Measurements from ENCODE around the gene VSIG8. TPM values are rescaled to one million over a fixed set of nuclear protein-coding genes. Genes with fewer than 3 reads are reported as not detected.
A peak's percentile ranks its signal among the peaks of the same experiment; 100 is the strongest.

VSIG8 gene
- total and polyA plus RNA-seq, 2 of the 4 experiments (the other 2 are of a cell fraction) = not detected

GRCh38 chr1:159879136-159879535, 16.7 kb upstream of the VSIG8 start:
- Histone ChIP-seq H4K91ac (ENCODE audit: insufficient read depth, low read depth, low read length) (no peak overlapping the region), H4K8ac (ENCODE audit: low read depth in 2 of 2, low read length in 2 of 2) (no peak overlapping the region), H4K5ac (ENCODE audit: low read depth, low read length) (no peak overlapping the region), H3K36me3 (ENCODE audit: control insufficient read depth, insufficient read depth, low read length) (no peaks in the 10 kb centered on the region), H3K27ac (ENCODE audit: insufficient read depth, low read length) (no peak overlapping the region), H2AK9ac (replicated peaks; ENCODE audit: low read depth, low read length, poor library complexity) (no peak overlapping the region), H3K23ac (ENCODE audit: low read depth, low read length) (no peak overlapping the region), H3K79me1 (ENCODE audit: low read depth in 1 of 2, low read length in 2 of 2) (no peaks in the 10 kb centered on the region), H3K9me3 (ENCODE audit: control insufficient read depth, insufficient read depth, low read length) (no peaks in the 10 kb centered on the region), H3K56ac (ENCODE audit: extremely low read depth, insufficient read depth, low read length) (no peak overlapping the region), H3K4me2 (ENCODE audit: low read depth, low read length) (no peak overlapping the region), H2BK120ac (ENCODE audit: low read depth, low read length) (no peak overlapping the region), H3K9me1 (ENCODE audit: insufficient read depth, low read length) (peaks cover 18% of the 10 kb centered on the region), H3K4ac (ENCODE audit: low read depth, low read length) (no peak overlapping the region), H2BK15ac (ENCODE audit: low read depth, low read length) (no peak overlapping the region), H2AFZ (replicated peaks; ENCODE audit: low read length, poor library complexity) (no peak overlapping the region), H3K14ac (replicated peaks; ENCODE audit: low read depth, low read length) (no peak overlapping the region), H3K18ac (ENCODE audit: low read depth, low read length) (no peak overlapping the region), H2AK5ac (ENCODE audit: low read depth, low read length) (peak overlapping the region; percentile 51; the same call in 1 of the 2 replicates), H3K4me3 (ENCODE audit: insufficient read depth, low read depth, low read length) (no peak overlapping the region), H2BK20ac (ENCODE audit: low read depth, low read length) (no peak overlapping the region), H3K4me1 (ENCODE audit: control insufficient read depth, insufficient read depth, low read length) (peaks cover 15% of the 10 kb centered on the region), H3K27me3 (ENCODE audit: control insufficient read depth, insufficient read depth, low read length) (no peaks in the 10 kb centered on the region), H2BK5ac (ENCODE audit: low read depth, low read length, poor library complexity, severe bottlenecking) (no peak overlapping the region), H4K20me1 (ENCODE audit: insufficient read depth, low read length) (no peaks in the 10 kb centered on the region), H3K9ac (ENCODE audit: low read depth, low read length) (no peak overlapping the region)
- in situ Hi-C loops (cut with MboI; ENCODE audit: low sequenced_read_pairs) (loop anchor here (25.0 kb wide), 1 partner anchor 667 kb away; the partner anchor contains the start of gene ACKR1), dilution Hi-C loops (cut with HindIII; ENCODE audit: low sequenced_read_pairs, unreplicated experiment) (loop anchor here (25.0 kb wide), 1 partner anchor 92 kb away; the partner anchor contains the start of gene DUSP23), intact Hi-C loops (cut with micrococcal nuclease) (no loop called here)
- no TSS peak for BruUV-seq (replicated peaks)
- TF ChIP-seq MAFK (IDR thresholded peaks at IDR 0.05; ENCODE audit: low read depth, low read length) (no peak), RCOR1 (IDR thresholded peaks at IDR 0.05; ENCODE audit: insufficient replicate concordance, low read length) (no peak), CTCF (conservative IDR thresholded peaks at IDR 0.05; ENCODE audit: low read depth, low read length) (no peak), CHD1 (IDR thresholded peaks at IDR 0.05; ENCODE audit: low read depth, low read length) (no peak), NFE2L2 (IDR thresholded peaks at IDR 0.05; ENCODE audit: low read depth, low read length) (no peak), BHLHE40 (IDR thresholded peaks at IDR 0.05; ENCODE audit: low read depth, low read length) (no peak), RAD21 (IDR thresholded peaks at IDR 0.05; ENCODE audit: low read length) (no peak), FOS (IDR thresholded peaks at IDR 0.05; ENCODE audit: low read depth, low read length) (no peak), ELK1 (IDR thresholded peaks at IDR 0.05; ENCODE audit: borderline replicate concordance, low read depth, low read length) (no peak), MAZ (IDR thresholded peaks at IDR 0.05; ENCODE audit: borderline replicate concordance, low read depth, low read length) (no peak)
- TF ChIP-seq, protein P1, sequence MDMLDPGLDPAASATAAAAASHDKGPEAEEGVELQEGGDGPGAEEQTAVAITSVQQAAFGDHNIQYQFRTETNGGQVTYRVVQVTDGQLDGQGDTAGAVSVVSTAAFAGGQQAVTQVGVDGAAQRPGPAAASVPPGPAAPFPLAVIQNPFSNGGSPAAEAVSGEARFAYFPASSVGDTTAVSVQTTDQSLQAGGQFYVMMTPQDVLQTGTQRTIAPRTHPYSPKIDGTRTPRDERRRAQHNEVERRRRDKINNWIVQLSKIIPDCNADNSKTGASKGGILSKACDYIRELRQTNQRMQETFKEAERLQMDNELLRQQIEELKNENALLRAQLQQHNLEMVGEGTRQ (IDR thresholded peaks at IDR 0.05; ENCODE audit: low read depth, low read length) = no peak
- no peak for ATAC-seq (ENCODE audit: low read depth)
- WGBS, 2 experiments (ENCODE audit: extremely low coverage in 2 of 2, insufficient read length in 1 of 2) = 100% methylated on average over 1 of the region's 3 CpGs; no CpG with 5 or more reads in 1 of the 2 experiments
- ChIA-PET CTCF (interaction anchor here (1.2 kb wide), 1 partner anchor 80 kb away, joined by 3 read pairs; no protein-coding TSS in a partner anchor), POLR2A (ENCODE audit: unreplicated experiment) (no interaction called here)
- DNase-seq = peak; percentile 33

Data from IMR-90 (cell line).